HG03135 (cell line): ENCODE results near the gene CPSF6.
"Not testable (repeated sequence)": the region's sequence is repeated elsewhere in the genome, so short reads cannot be mapped to it uniquely, and the experiment has no call there.

Experiments used
- ATAC-seq: cut with Tn5 transposase; IDR thresholded peaks from one replicate; pipeline ENCODE4 v1.9.1; 2021; ENCODE audit warnings: mild to moderate bottlenecking, moderate library complexity; ENCODE audit not compliant: unreplicated experiment

CPSF6 gene

GRCh38 chr12:69317233-69317632, 77.9 kb downstream of the CPSF6 start:
- ATAC-seq = not testable (repeated sequence)

- ATAC-seq = no peak
Measured at GRCh38 chr12:69318225-69318624, 78.9 kb downstream of the CPSF6 start.

- no peak for ATAC-seq
Measured at GRCh38 chr12:69321351-69321750, 82.0 kb downstream of the CPSF6 start.
